Neural progenitor cell (in vitro differentiated cells): ENCODE data around the gene NKAIN2.

Source experiments
- CTCF ChIP-seq: fragments of 200-600 bp; sonication (generic); IDR thresholded peaks from 2 replicates; pipeline ENCODE4 v1.5.1; 2017; ENCODE audit warnings: antibody characterized with exemption, mild to moderate bottlenecking
- EZH2phosphoT487 ChIP-seq: fragments of 200-600 bp; sonication (generic); IDR thresholded peaks from 2 replicates; pipeline ENCODE4 v1.6.1; 2017; ENCODE audit warnings: antibody characterized with exemption

GRCh38 chr6:123967905-123968304, 164.2 kb downstream of the NKAIN2 start:
- no peak for TF ChIP-seq CTCF
- TF ChIP-seq EZH2phosphoT487, result no peak
